Gastrocnemius medialis (tissue), 4 donors: ENCODE measurements around the gene C16orf46.

Source experiments
- POLR2A ChIP-seq, 2 donors: fragments of 450-650 bp; IDR thresholded peaks; one replicate each; pipeline ENCODE4 v1.6.1; 2017; ENCODE audit warnings: antibody characterized with exemption in 2 of 2, mild to moderate bottlenecking in 2 of 2, moderate library complexity in 2 of 2
- TF ChIP-seq, protein P1 (sequence below), 5 experiments: fragments of 450-650 bp in 3 of 5; fragments of 200-600 bp in 2 of 5; sonication (generic) in 2 of 5; IDR thresholded peaks in 4 of 5; conservative IDR thresholded peaks in 1 of 5; 1 replicate in 4 of 5; 2 replicates in 1 of 5; pipeline ENCODE4 v1.5.1; 2016 to 2019; ENCODE audit warnings: antibody characterized with exemption in 5 of 5, mild to moderate bottlenecking in 3 of 5, moderate library complexity in 3 of 5

DNA sequence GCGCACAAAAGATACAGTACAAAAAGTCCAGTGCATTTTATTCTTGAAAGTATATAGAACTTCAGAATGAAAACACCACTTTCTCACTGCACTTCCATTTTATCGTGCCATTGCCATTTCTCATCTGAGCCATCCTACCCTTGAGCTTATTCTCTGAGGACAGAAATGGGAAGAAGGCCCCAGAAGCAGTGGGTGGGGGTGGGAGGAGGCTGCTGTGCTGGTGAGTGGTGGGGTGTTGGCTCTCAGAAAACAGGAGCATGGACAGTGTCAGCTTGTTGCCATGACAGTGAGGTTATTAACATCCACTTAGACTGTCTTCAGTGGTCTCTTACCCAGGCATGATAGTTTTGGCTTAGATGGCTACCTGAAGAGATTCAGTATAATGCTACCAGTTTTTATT, 36.9 kb downstream of the C16orf46 start:
- no peak for TF ChIP-seq POLR2A (IDR thresholded peaks at IDR 0.05)
- TF ChIP-seq, protein P1, sequence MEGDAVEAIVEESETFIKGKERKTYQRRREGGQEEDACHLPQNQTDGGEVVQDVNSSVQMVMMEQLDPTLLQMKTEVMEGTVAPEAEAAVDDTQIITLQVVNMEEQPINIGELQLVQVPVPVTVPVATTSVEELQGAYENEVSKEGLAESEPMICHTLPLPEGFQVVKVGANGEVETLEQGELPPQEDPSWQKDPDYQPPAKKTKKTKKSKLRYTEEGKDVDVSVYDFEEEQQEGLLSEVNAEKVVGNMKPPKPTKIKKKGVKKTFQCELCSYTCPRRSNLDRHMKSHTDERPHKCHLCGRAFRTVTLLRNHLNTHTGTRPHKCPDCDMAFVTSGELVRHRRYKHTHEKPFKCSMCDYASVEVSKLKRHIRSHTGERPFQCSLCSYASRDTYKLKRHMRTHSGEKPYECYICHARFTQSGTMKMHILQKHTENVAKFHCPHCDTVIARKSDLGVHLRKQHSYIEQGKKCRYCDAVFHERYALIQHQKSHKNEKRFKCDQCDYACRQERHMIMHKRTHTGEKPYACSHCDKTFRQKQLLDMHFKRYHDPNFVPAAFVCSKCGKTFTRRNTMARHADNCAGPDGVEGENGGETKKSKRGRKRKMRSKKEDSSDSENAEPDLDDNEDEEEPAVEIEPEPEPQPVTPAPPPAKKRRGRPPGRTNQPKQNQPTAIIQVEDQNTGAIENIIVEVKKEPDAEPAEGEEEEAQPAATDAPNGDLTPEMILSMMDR (IDR thresholded peaks at IDR 0.05 in 4 of 5, conservative IDR thresholded peaks at IDR 0.05 in 1 of 5): no peak
